Effector CD4-positive, alpha-beta T cell (primary cell): ENCODE data around the gene GPHA2.
A peak's percentile ranks its signal among the peaks of the same experiment; 100 is the strongest.

Source experiments
- DNase-seq: peaks from one replicate; pipeline ENCODE4 v3.0.0-alpha.2; 2020

Gene GPHA2

GRCh38 chr11:64909653-64910343, 25.9 kb downstream of the GPHA2 start:
- no peak for DNase-seq

- no peak for DNase-seq
Measured at GRCh38 chr11:64908766-64909165, 26.9 kb downstream of the GPHA2 start.

GRCh38 chr11:64906314-64906635, 29.4 kb downstream of the GPHA2 start:
- DNase-seq, result no peak

- DNase-seq, result no peak
Measured at GRCh38 chr11:64905516-64906313, 30.0 kb downstream of the GPHA2 start.

GRCh38 chr11:64903291-64903833, 32.3 kb downstream of the GPHA2 start:
- no peak for DNase-seq

GRCh38 chr11:64902102-64902900, 33.4 kb downstream of the GPHA2 start:
- no peak for DNase-seq

- DNase-seq, result no peak
Measured at GRCh38 chr11:64900774-64901173, 34.9 kb downstream of the GPHA2 start.

- DNase-seq, result peak; percentile 74
Measured at GRCh38 chr11:64900263-64900678, 35.4 kb downstream of the GPHA2 start.

- DNase-seq, result no peak
Measured at GRCh38 chr11:64898541-64898940, 37.2 kb downstream of the GPHA2 start.

GRCh38 chr11:64898076-64898445, 37.6 kb downstream of the GPHA2 start:
- DNase-seq, result no peak

GRCh38 chr11:64897381-64898075, 38.2 kb downstream of the GPHA2 start:
- DNase-seq, result no peak

- DNase-seq, result no peak
Measured at GRCh38 chr11:64896448-64897022, 39.2 kb downstream of the GPHA2 start.

GRCh38 chr11:64894812-64895452, 40.8 kb downstream of the GPHA2 start:
- DNase-seq, result no peak

GRCh38 chr11:64894070-64894811, 41.5 kb downstream of the GPHA2 start:
- peak; percentile 92 for DNase-seq

- DNase-seq, result no peak
Measured at GRCh38 chr11:64893194-64894069, 42.3 kb downstream of the GPHA2 start.

GRCh38 chr11:64892838-64893193, 42.9 kb downstream of the GPHA2 start:
- DNase-seq, result no peak

GRCh38 chr11:64892411-64892831, 43.3 kb downstream of the GPHA2 start:
- no peak for DNase-seq

- DNase-seq, result no peak
Measured at GRCh38 chr11:64891880-64892279, 43.8 kb downstream of the GPHA2 start.

- no peak for DNase-seq
Measured at GRCh38 chr11:64891215-64891848, 44.4 kb downstream of the GPHA2 start.

GRCh38 chr11:64890522-64890939, 45.2 kb downstream of the GPHA2 start:
- no peak for DNase-seq
